Measurements from ENCODE around the gene ETV6.

ETV6 gene

DNA sequence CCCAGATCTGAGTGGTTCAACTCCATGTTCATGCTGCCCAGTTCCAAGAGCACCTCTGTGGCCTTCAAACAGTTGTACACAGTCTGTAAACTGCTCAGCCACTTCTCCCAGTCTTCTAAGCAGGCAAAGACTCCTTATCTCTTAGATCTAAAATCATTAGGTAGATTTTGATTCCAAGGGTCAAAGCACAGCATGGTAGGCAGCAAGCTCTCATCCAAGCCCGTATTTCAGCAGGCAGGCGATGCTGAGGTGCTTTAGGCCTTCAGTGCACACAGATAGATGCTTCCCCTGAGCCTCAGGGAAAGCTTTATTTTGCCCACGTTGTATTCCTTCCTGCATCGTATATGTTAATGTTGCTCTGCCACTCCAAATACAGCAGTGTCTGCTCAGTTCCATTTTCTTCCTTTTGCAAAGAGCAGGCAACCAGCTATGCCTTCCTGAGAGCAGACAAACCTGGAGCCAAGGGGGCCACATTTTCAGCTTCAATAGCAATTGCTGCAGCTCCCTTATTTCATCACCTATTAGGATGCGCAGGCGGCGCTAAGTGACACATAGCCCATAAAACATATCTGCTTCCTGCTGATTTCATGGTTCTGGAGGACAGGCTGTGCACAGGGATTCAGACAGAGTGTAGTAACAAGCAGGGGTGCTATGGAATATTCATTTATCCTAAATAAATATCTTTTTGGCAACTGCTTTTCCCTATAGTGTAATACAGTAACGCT is 67.5 kb downstream of the ETV6 start:
- no peak for DNase-seq (ENCODE audit: low read depth in 2 of 2)

DNA sequence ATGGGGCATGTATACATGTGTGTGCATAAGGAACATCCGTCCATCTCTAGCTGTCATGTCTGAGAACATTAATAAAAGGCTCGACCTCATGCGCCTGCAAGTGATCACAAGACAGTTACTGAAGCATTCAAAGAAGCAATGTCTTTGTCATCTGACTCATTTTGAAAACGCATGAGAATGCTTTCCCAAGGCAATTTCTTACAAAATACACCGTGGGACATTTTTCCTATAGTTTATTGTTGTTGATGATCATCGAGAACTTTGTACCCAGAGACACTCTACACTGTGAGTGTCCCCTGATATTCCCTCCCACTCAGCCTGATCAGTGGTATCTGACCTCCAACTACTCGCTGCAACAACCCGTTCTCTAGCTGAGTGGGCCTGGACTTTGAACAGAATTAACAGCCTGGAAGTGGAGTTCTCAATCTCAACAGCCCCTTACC is 68.1 kb downstream of the ETV6 start:
- DNase-seq (ENCODE audit: low read depth in 2 of 2), result no peak

DNA sequence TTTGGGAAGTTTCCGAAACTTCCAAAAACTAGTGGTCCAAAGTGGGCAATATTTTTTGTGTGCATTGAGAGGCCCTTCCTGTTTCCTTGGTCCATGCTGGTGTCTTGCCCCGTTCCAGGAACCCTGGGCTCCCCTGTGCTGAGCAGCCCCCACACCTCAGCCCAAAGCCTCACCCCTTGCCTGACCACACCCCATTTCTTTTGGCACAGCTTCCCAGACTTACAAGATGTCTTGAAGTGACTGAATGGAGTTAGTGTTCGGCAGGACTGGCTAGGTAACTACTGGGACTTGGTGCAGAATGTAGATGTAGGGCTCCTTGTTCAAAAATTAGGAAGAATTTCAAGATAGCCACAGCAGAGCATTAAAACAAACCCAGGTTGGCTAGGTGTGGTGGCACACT is 68.6 kb downstream of the ETV6 start:
- no peak for DNase-seq (ENCODE audit: low read depth in 2 of 2)

DNA sequence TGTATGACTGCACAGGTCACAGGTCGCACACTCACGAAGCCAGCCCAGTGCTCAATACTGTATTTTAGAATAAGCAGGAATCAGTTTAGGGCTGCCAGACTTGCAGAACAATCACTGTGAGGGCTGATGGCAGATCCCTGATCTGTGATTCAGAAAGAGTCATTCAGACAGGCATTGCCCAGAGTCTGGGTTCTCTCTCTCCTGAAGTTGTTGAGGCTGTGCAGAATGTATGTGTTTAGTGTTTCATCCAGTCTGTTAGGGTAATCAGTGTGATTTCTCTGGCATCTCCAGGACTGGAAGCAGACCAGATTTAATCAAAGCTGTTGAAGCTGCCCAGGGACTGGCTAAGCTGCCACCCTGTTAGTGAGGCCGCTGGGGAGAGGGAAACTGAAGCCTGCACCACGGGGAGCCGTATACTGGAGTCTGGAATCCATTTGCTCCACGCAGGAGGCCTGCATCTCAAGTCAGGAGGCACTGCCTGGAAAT is 69.3 kb downstream of the ETV6 start:
- no peak for DNase-seq (ENCODE audit: low read depth in 2 of 2)

DNA sequence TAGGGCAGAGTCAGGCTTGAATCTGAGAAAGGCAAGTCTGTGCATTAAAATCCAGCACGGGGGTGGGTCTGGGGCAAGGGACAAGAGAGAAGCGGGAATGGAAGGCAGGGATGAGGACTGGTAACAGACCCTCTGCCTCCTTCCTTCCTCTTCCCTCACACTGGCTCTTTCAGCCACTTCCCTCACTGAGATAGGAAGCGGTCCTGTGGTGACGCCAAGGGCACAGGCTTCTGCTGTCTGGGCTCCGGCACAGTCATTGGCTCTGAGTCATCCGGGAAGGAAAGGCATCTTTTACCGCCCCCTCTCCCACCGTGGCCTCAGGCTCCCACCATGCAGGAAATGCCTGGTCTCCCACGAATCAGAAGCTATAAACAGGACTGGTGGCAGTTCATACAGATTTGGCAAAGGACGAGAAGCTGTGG is 70.2 kb downstream of the ETV6 start:
- DNase-seq (ENCODE audit: low read depth in 2 of 2), result peak; percentile 87 to 89

DNA sequence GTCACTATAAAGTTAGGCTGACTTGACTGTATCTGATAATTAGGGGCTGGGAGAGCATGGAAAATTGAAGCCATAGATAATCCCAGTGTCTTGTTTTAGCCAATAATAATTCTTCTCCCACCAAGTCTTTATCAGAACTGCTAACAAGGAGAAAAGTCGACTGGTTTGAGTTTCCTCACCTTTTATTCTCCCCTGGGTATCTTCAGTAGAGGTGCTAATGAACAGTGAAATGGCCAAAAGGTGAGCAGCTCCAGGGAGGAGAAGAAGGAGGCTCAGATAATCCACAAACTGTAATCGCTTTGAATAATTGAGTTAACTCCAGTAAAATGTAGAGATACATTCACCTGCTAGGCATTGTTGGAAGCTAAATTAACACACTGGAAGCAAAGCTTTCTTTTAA is 72.6 kb downstream of the ETV6 start:
- no peak for DNase-seq (ENCODE audit: low read depth in 2 of 2)

DNA sequence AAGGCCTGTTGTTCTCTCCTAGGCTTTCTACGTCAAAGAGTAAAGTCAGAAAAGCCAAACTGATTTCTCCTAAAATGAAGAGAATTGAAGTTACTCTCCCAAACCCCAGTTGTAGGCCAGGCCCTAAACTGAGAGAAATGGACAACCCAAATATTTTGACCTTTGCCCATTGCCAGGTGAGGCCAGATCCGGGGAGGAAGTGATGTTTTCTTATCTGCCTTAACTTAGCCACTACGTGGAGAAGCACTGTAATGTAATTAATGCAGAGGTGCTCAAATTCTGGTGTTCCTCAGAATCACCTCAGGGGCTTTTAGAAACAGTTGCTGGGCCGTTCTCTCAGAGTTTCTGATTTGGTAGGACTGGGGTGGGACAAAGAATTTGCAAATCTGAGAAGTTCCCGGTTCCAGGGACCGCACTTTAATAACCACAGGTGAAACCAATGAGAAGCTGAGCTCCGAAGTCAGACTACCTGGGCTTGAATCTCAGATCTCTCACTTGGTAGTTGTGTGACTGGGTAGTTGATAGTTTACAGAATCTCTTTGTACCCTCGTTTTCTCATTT is 73.2 kb downstream of the ETV6 start:
- DNase-seq (ENCODE audit: low read depth in 2 of 2), result no peak

DNA sequence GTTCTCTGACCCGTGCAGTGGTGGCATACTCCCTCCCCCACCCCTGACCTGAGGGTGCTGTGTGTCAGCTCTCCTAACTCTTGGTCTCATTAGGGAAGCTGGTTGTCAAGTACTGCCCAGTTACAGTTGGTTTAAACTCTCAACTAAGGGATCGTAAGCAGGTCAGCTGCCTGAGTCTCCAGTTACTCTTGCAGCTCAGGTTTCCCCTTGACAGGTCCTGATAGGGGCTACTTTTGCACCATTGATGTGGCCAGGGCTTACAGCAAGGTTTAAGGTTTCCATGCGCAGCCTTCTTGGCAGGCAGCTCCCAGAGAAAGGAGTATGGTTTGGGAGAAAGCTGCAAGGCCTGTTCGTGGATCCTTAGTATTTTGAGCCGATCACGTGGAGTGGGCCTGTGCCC is 74.5 kb downstream of the ETV6 start:
- no peak for DNase-seq (ENCODE audit: low read depth in 2 of 2)

DNA sequence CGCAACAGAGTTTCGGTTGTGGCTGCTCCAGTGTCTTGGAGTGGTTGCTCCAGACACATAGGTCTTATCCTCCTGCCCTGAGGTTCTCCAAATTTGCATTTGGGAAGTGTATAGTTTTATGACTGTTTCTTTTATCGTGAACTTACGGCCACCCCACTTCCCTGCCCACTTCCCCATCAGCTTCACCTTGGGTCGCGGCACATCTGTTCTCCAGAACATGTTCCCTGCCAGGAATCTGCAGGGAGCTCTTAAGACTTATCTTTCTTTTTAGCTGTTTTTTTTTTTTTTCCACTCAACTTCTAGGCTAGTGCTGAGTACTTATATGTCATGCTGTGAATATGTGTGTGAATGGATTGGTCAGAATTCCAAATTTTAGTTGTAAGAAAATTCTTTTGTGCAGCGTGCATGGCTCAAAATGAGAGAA is 75.4 kb downstream of the ETV6 start:
- DNase-seq (ENCODE audit: low read depth in 2 of 2), result no peak

DNA sequence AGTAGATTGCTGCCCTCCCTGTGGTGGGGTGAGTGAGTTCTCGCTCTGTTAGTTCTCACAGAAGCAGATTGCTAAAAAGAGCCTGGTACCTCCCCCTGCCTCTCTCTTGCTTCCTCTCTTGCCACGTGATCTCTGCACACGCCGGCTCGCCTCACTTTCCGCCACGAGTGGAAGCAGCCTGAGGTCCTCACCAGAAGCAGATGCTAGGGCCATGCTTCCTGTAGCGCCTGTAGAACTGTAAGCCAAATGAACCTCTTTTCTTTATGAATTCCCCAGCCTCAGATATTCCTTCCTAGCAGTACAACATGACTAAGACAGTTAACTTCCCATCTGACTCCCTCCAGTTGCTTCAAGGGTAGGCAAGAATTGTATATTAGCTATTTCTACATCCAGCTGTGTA is 76.2 kb downstream of the ETV6 start:
- no peak for DNase-seq (ENCODE audit: low read depth in 2 of 2)

DNA sequence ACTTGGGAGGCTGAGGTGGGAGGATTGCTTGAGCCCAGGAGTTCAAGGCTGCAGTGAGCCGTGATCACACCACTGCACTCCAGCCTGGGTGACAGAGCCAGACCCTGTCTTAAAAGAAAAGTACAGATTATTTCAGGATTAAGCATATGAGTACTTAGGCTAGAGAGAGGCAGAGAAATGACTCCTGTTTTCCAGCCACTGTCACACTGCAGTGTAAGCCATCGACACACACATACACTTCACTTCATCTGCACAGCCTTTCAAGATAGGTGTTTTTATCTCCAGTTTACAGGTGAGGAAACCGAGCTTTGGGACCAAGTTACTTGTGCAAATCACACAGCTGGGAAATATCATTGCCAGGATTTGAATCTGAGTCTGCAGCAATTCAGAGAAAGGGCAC is 77.2 kb downstream of the ETV6 start:
- no peak for DNase-seq (ENCODE audit: low read depth in 2 of 2)

DNA sequence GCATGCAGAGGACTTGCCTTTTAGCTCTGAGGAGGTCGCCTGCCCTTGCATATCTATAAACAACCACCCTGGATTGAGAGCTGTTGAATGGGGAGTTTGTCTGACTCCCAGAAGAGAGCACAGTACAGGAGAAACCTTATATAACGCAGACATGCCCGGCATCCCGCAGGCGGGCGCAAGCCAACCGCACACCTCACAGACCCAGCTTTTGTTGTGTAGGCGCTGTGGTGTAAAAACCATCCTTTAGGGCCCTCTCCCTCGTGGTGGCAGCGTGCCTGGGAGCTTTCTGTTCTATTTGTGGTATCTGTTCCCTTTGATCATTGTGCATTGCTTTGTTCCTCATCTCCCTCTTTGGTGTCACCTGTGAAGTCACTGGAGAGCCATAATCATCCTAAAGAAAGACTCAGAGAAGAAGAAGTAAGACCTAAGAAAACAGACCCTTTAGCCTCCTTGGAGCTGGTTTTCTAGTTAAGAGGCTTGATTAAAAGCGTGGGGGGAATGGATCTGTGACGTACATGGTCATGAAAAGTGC is 77.7 kb downstream of the ETV6 start:
- DNase-seq (ENCODE audit: low read depth in 2 of 2), result no peak

DNA sequence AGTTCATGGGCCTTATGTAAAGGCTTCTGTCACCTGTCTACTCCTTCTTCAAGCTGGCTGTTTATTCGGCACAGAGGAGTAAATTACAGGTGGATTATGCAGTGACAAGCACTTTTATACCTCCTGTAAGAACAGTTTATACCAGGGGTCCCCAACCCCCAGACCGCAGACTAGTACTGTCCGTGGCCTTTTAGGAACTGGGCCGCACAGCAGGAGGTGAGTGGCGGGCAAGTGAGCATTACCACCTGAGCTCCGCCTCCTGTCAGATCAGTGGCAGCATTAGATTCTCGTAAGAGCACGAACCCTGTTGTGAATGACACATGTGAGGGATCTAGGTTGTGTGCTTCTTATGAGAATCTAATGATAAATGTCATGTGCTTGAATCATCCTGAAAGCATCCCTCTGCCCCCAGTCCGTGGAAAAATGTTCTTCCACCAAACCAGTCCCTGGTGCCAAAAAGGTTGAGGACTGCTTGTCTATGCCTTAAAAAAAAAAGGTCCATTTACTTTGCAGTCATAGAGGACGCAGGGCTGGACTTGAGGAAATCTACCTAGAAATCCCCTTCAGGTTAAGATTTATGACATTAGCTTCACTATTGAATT is 78.8 kb downstream of the ETV6 start:
- no peak for DNase-seq (ENCODE audit: low read depth in 2 of 2)

DNA sequence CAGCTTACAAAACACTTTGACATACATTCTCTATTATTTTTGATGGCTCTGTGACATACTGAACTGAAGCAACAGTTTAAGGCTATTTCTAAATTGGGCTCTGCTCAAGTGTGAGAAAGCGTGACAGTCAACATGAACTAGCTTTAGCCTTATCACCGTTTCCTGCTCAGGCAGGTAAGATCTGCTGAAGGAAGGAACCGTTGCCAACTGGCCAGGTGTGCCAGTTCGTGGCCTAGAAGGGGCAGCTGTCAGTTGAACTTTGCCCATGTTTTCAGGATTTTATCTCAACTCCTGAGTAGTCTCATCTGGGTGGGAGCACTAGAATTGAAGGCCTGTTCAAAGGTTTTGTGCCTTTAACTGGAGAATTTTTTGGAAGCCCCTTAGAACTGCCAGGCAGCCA is 79.5 kb downstream of the ETV6 start:
- DNase-seq (ENCODE audit: low read depth in 2 of 2), result no peak

DNA sequence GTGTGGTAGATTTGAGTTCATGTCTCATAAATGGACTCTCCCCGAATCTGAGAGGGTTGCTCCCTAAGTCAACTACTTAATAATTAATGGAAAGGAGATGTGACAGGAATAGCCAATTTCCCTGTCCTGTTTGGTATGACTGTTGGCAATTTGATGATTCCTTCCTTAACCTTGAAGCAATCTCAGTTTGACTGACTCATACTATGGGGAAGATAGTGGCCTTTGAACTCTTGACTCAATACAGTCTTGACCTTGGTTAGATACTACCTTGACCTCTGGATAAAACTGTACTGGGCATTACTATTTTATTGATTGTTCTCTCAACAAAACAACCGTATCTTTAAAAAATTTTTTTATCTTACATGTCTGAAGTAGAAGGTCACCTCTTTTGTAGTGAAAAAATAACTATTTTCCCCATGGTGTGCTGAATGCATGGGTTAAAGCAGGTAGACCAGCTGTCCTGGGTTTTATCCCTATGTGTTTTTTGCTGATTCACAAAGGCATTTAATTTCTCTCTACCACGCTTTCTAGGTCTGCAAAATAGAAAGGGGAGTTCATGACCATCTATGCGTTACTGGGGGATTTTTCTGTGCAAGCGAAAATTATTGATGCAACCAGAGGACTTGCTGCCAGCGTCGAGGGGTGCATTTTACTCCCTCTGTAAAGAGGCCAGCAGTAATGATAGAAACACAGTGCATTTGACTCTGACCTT is 80.1 kb downstream of the ETV6 start:
- no peak for DNase-seq (ENCODE audit: low read depth in 2 of 2)

DNA sequence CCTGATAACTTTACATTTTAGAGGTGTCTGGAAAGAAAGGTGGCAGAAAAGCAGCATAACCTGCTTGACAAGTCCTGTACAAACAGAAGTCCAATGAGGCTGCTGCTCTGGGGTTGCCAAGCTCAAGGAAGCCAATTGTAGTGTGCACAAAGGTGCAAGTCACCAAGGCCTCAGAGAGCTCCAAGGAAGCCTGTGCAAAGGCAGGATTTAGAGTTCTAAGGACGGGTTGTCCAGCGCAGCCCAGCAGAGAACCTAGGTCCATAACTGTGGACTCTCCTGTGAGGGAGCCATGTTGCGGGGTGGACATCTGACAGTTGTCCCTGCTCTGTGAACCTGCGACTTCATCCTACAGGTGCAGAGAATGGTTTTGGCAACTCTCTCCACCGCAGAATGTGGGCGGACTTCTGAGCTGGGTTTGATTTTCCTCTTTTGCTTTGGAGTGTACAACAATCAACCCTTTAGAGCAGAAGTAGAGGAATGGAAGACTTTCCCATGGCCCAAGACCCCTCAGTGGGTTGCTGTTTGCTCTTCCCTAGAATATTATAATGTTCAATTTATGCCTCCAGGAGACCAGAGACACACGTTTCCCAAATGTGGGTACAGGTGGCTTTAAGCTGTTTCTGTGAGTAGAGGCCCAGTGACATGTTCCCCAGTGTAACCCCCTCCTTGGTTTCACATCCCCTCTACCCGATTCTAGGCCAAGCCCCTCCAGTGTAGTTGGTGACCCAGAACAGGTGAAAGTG is 81.0 kb downstream of the ETV6 start:
- DNase-seq (ENCODE audit: low read depth in 2 of 2), result no peak

DNA sequence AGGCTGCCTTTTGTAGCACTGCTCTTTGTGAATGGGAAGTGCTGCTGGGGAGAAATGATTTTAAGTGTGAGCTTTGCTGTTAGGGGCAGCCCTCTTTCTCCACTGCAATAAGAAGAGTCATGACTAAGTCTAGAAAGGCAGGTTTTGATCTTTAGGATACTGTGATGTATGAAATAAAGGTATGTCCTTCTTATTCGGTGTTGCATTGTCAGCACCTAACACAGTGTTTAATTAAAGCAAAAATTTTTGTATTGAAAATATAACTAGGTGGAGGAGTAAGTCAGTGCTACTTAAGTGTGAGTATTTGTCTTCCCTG is 81.5 kb downstream of the ETV6 start:
- DNase-seq (ENCODE audit: low read depth in 2 of 2), result no peak

DNA sequence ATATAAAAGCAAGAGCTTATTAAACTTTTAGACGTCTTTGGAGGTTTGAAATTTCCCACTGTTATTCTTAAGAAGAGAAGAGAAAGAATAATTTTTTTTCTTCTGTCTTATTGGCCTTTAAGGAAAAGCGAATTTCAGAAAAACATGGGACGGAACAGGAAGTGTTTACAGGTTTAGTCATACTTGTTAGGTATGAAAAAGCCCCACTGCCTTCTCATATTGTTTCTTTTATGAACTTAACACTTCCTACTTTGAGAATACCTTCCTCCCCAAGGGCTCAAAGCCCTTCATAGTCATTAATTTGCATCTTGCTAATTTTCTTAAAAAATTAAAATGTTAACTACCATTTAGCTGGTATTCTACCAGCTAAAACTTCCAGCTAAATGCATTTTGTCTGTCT is 82.0 kb downstream of the ETV6 start:
- DNase-seq (ENCODE audit: low read depth in 2 of 2), result no peak

DNA sequence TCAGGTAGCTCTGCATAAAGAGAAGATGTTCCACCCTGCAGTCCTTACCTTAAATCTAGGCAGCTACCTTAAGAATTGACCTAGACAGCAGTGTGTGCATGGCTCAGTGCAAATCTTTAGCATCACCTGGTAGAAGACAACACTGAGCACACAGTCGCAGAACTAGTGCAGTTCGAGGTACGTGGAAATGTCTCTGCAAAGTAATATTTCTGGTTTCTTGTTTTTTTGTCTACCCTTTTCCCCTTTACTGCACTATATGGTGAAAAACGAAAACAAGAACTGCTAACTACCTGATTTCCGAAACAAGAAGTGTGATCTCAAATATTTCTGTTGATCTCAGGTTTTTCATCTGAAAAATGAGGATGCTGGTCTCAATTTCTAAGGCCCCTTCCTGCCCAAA is 82.5 kb downstream of the ETV6 start:
- no peak for DNase-seq (ENCODE audit: low read depth in 2 of 2)

DNA sequence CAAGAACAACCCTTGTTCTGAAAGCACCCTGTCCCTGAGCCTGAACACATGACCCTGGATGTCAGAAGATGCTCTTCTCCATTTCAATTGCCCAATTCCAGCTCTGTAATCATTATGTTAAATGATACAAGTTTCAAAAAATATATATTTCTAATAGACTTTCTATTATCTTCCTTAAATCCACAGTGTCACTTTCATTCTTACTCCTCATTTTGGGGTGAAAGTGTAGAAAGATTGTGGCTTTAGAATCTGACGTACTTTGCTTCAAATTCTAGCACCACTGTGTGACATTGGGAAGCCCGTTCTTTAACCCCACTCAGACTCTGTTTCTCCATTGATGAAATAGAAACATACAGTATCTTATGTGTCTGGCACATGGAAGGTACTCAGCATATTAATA is 83.2 kb downstream of the ETV6 start:
- no peak for DNase-seq (ENCODE audit: low read depth in 2 of 2)

DNA sequence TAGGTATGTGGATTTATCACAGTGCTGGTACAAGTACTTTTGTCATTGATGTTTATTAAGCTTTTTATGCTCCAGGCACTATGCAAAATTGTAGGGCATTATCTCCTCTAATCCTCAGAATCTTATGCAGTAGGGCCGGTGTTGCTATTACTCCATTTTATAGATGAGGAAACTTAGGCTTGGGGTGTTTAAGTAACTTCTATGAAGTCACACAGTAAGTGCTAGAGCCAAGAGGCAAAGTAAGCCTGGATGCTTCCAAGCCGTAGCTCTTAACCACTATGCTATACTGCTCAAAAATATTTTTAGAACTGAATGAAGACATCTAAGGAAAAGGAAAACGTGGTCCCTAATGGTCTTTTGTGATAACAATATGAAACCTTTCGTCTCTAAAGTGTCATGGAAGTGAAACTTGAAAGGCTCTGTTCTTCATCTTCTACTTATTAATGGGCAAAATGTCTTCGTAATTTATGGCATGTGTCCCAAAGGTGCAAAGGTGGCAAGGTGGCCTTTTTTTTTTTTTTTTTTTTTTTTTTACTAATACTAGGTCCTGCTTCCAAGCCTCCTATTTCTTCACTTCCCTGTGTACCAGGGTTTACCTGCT is 85.2 kb downstream of the ETV6 start:
- no peak for DNase-seq (ENCODE audit: low read depth in 2 of 2)

Data from fibroblast of skin of left quadriceps (primary cell).